Measurements from ENCODE around the gene GOLT1B. TPM values are rescaled to one million over a fixed set of nuclear protein-coding genes. Genes with fewer than 3 reads are reported as not detected.
"Not testable (repeated sequence)": the region's sequence is repeated elsewhere in the genome, so short reads cannot be mapped to it uniquely, and the experiment has no call there.

Gene GOLT1B
- 12.2 and 69.1 TPM in 2 replicates for total RNA-seq (2014; rRNA removed; shearing (Covaris generic))

- peak; percentile 99 for DNase-seq (ENCODE audit: low spot score)
These were observed at the start of gene GOLT1B, which contains the start of gene RECQL for GRCh38 chr12:21501258-21502163. GOLT1B (plus strand) TSS chr12:21501789; CDS start chr12:21501924, 135 bp downstream. RECQL (minus strand) TSS chr12:21501635; CDS start chr12:21499570, 2,065 bp downstream.

- DNase-seq (ENCODE audit: low spot score): no peak
These were observed 48.2 kb upstream of the GOLT1B start for GRCh38 chr12:21453312-21453852.

- no peak for DNase-seq (ENCODE audit: low spot score)
These were observed 45.3 kb upstream of the GOLT1B start for GRCh38 chr12:21456291-21456780.

GRCh38 chr12:21459474-21459873 is 42.1 kb upstream of the GOLT1B start:
- no peak for DNase-seq (ENCODE audit: low spot score)

GRCh38 chr12:21467334-21467733 is 34.3 kb upstream of the GOLT1B start:
- not testable (repeated sequence) for DNase-seq (ENCODE audit: low spot score)

- DNase-seq (ENCODE audit: low spot score): no peak
These were observed 30.3 kb upstream of the GOLT1B start for GRCh38 chr12:21471294-21471693.

GRCh38 chr12:21472197-21472823 is 29.3 kb upstream of the GOLT1B start:
- DNase-seq (ENCODE audit: low spot score): no peak

- no peak for DNase-seq (ENCODE audit: low spot score)
These were observed 26.0 kb upstream of the GOLT1B start for GRCh38 chr12:21475552-21475951.

- DNase-seq (ENCODE audit: low spot score): no peak
These were observed 24.6 kb upstream of the GOLT1B start for GRCh38 chr12:21476949-21477348.

- DNase-seq (ENCODE audit: low spot score): no peak
These were observed 22.7 kb upstream of the GOLT1B start for GRCh38 chr12:21478756-21479455.

GRCh38 chr12:21483531-21483930 is 18.1 kb upstream of the GOLT1B start:
- no peak for DNase-seq (ENCODE audit: low spot score)

GRCh38 chr12:21485998-21486397 is 15.6 kb upstream of the GOLT1B start:
- no peak for DNase-seq (ENCODE audit: low spot score)

GRCh38 chr12:21499765-21500164 is 1.8 kb upstream of the GOLT1B start:
- DNase-seq (ENCODE audit: low spot score): peak; percentile 1

- no peak for DNase-seq (ENCODE audit: low spot score)
These were observed 767 bp upstream of the GOLT1B start for GRCh38 chr12:21500786-21501257.

GRCh38 chr12:21502164-21502496 is 541 bp downstream of the GOLT1B start:
- peak; percentile 24 for DNase-seq (ENCODE audit: low spot score)

- no peak for DNase-seq (ENCODE audit: low spot score)
These were observed 1.3 kb downstream of the GOLT1B start for GRCh38 chr12:21502872-21503271.

GRCh38 chr12:21505888-21506287 is 4.3 kb downstream of the GOLT1B start:
- no peak for DNase-seq (ENCODE audit: low spot score)

GRCh38 chr12:21507849-21508248 is 6.3 kb downstream of the GOLT1B start:
- no peak for DNase-seq (ENCODE audit: low spot score)

GRCh38 chr12:21509768-21510167 is 8.2 kb downstream of the GOLT1B start:
- DNase-seq (ENCODE audit: low spot score): no peak

- DNase-seq (ENCODE audit: low spot score): no peak
These were observed 14.7 kb downstream of the GOLT1B start for GRCh38 chr12:21516281-21516680.

GRCh38 chr12:21518451-21518850 is 16.9 kb downstream of the GOLT1B start:
- DNase-seq (ENCODE audit: low spot score): no peak

- DNase-seq (ENCODE audit: low spot score): no peak
These were observed 20.0 kb downstream of the GOLT1B start for GRCh38 chr12:21521541-21521940.
